ENCODE data around the gene TAOK2.

Gene TAOK2

GRCh38 chr16:29988346-29989075 lies 14.8 kb downstream of the TAOK2 start:
- DNase-seq, result no peak

- no peak for DNase-seq
These were observed 15.6 kb downstream of the TAOK2 start for GRCh38 chr16:29989111-29989858.

- no peak for DNase-seq
These were observed 16.4 kb downstream of the TAOK2 start for GRCh38 chr16:29990034-29990433.

GRCh38 chr16:29990883-29991570 lies 17.4 kb downstream of the TAOK2 start:
- no peak for DNase-seq

- DNase-seq, result no peak
These were observed 17.9 kb downstream of the TAOK2 start for GRCh38 chr16:29991571-29991904.

GRCh38 chr16:29992344-29992967 lies 18.8 kb downstream of the TAOK2 start:
- DNase-seq, result no peak

GRCh38 chr16:29993191-29993902 lies 19.7 kb downstream of the TAOK2 start:
- DNase-seq, result no peak

- DNase-seq, result no peak
These were observed 20.4 kb downstream of the TAOK2 start for GRCh38 chr16:29993903-29994599.

GRCh38 chr16:29994600-29995323 lies 21.1 kb downstream of the TAOK2 start:
- DNase-seq, result no peak

- DNase-seq, result peak; percentile 51
These were observed 21.7 kb downstream of the TAOK2 start, which contains the start of gene HIRIP3 for GRCh38 chr16:29995324-29995910. TSS of gene HIRIP3 (minus strand) at chr16:29995617. CDS start at chr16:29995605, 12 bp downstream.

- peak; percentile 77 for DNase-seq
These were observed 22.5 kb downstream of the TAOK2 start, which contains the start of gene INO80E for GRCh38 chr16:29995911-29996765. TSS of gene INO80E (plus strand) at chr16:29996241. CDS start at chr16:29996311, 70 bp downstream.

GRCh38 chr16:29996766-29997250 lies 23.1 kb downstream of the TAOK2 start:
- no peak for DNase-seq

- no peak for DNase-seq
These were observed 25.9 kb downstream of the TAOK2 start for GRCh38 chr16:29999605-30000004.

GRCh38 chr16:30000735-30001631 lies 27.3 kb downstream of the TAOK2 start:
- DNase-seq, result no peak

- no peak for DNase-seq
These were observed 29.1 kb downstream of the TAOK2 start for GRCh38 chr16:30002614-30003346.

- DNase-seq, result no peak
These were observed 30.2 kb downstream of the TAOK2 start for GRCh38 chr16:30003670-30004423.

GRCh38 chr16:30004424-30004776 lies 30.7 kb downstream of the TAOK2 start:
- DNase-seq, result peak; percentile 59
